ENCODE results near the gene PCDHB9. TPM values are rescaled to one million over a fixed set of nuclear protein-coding genes. Genes with fewer than 3 reads are reported as not detected.
"Not testable (repeated sequence)": the region's sequence is repeated elsewhere in the genome, so short reads cannot be mapped to it uniquely, and the experiment has no call there.

Gene PCDHB9
- total and polyA plus RNA-seq, 2 donors (not counting 1 experiment from before 2014, with no cell fraction given) = 0.12 TPM

DNA sequence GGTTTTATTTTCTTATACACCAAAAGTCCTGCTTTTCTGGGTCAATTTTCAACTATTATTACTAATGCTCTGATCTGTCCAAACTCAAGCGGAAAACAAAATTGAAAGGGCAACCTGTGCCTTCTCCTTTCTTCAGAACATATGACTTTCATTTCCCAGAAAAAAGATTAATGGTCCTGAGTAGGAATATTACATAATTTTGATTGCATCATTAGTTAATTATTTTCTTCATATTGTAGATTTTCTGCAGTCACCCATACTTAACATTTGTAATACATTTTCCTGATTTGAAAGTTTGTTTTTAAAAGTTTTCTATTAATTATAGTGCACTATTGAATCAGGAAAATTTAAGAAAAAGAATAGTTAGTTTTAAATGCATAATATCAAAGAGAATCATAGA is 11.0 kb upstream of the PCDHB9 start:
- peaks cover 2% of the 10 kb centered on the region for H3K4me1 Mint-ChIP-seq
- TF ChIP-seq CTCF (IDR thresholded peaks at IDR 0.05) = no peak
- no peak for TF ChIP-seq EZH2 (IDR thresholded peaks at IDR 0.05; ENCODE audit: borderline replicate concordance, insufficient read depth, low read depth, low read length, poor library complexity, severe bottlenecking)
- intact Hi-C loops (cut with micrococcal nuclease) = no loop called here
- peaks cover 2 to 33% (median 3%) of the 10 kb centered on the region in 3 donors for H3K9me3 ChIP-seq (ENCODE audit: control extremely low read depth in 1 of 3, control insufficient read depth in 2 of 3, insufficient read depth in 1 of 3, low read length in 2 of 3)
- DNase-seq = no peak
- no peaks in the 10 kb centered on the region for H4K20me1 ChIP-seq (ENCODE audit: control insufficient read depth, insufficient read depth, low read length, poor library complexity, severe bottlenecking)
- H3K27me3 Mint-ChIP-seq = no peaks in the 10 kb centered on the region
- no peak overlapping the region for H3K27ac Mint-ChIP-seq
- no peak overlapping the region for H3K4me3 Mint-ChIP-seq
- H3K9ac ChIP-seq (ENCODE audit: low read length) = no peak overlapping the region
- ChIA-PET POLR2A (no interaction called here), CTCF (no interaction called here)
- no CpG with 5 or more reads among the region's 1 CpG for WGBS (ENCODE audit: insufficient coverage)
- no peak overlapping the region for H3K27ac ChIP-seq (ENCODE audit: low read length in 2 of 2)
- ATAC-seq (ENCODE audit: low read depth) = no peak
- no peak overlapping the region for H3K4me3 ChIP-seq (ENCODE audit: control extremely low read depth in 1 of 5, extremely low read depth in 1 of 5, insufficient read depth in 1 of 5, low read depth in 2 of 5, low read length in 4 of 5)
- H2AFZ ChIP-seq (ENCODE audit: insufficient read depth, low read depth, low read length, poor library complexity, severe bottlenecking) = no peak overlapping the region
- H3K4me2 ChIP-seq (replicated peaks; ENCODE audit: low read depth, low read length, poor library complexity, severe bottlenecking) = no peak overlapping the region
- H3K4me1 ChIP-seq (ENCODE audit: control insufficient read depth in 2 of 2, insufficient read depth in 2 of 2, low read length in 2 of 2) = peaks cover 0 to 4% of the 10 kb centered on the region in 2 donors
- peaks cover 0 to 5% (median 0%) of the 10 kb centered on the region in 4 experiments for H3K27me3 ChIP-seq (replicated peaks in 1 of 4; ENCODE audit: control extremely low read depth in 1 of 4, control insufficient read depth in 3 of 4, insufficient read depth in 4 of 4, low read length in 3 of 4)
- H3K9me3 Mint-ChIP-seq (ENCODE audit: insufficient read depth) = peaks cover 2% of the 10 kb centered on the region
- H3K36me3 ChIP-seq (replicated peaks in 1 of 2; ENCODE audit: control extremely low read depth in 1 of 2, control insufficient read depth in 1 of 2, extremely low read depth in 1 of 2, insufficient read depth in 2 of 2, low read length in 1 of 2) = no peaks in the 10 kb centered on the region
- H3K79me2 ChIP-seq (ENCODE audit: control insufficient read depth, insufficient read depth, low read length) = no peaks in the 10 kb centered on the region

- H3K4me1 Mint-ChIP-seq; H2AFZ ChIP-seq (ENCODE audit: insufficient read depth, low read depth, low read length, poor library complexity, severe bottlenecking); H3K27ac ChIP-seq (ENCODE audit: low read length in 2 of 2); H3K4me3 Mint-ChIP-seq; H3K9me3 Mint-ChIP-seq (ENCODE audit: insufficient read depth); ATAC-seq (ENCODE audit: low read depth); H3K9ac ChIP-seq (ENCODE audit: low read length); H4K20me1 ChIP-seq (ENCODE audit: control insufficient read depth, insufficient read depth, low read length, poor library complexity, severe bottlenecking); H3K36me3 ChIP-seq (replicated peaks in 1 of 2; ENCODE audit: control extremely low read depth in 1 of 2, control insufficient read depth in 1 of 2, extremely low read depth in 1 of 2, insufficient read depth in 2 of 2, low read length in 1 of 2); H3K4me1 ChIP-seq (ENCODE audit: control insufficient read depth in 2 of 2, insufficient read depth in 2 of 2, low read length in 2 of 2); H3K4me3 ChIP-seq (ENCODE audit: control extremely low read depth in 1 of 5, extremely low read depth in 1 of 5, insufficient read depth in 1 of 5, low read depth in 2 of 5, low read length in 4 of 5); intact Hi-C loops (cut with micrococcal nuclease); DNase-seq; H3K79me2 ChIP-seq (ENCODE audit: control insufficient read depth, insufficient read depth, low read length); H3K4me2 ChIP-seq (replicated peaks; ENCODE audit: low read depth, low read length, poor library complexity, severe bottlenecking); POLR2A ChIA-PET; H3K27ac Mint-ChIP-seq: not testable (repeated sequence)
- peaks cover 2 to 36% (median 3%) of the 10 kb centered on the region in 3 donors for H3K9me3 ChIP-seq (ENCODE audit: control extremely low read depth in 1 of 3, control insufficient read depth in 2 of 3, insufficient read depth in 1 of 3, low read length in 2 of 3)
- H3K27me3 Mint-ChIP-seq = peaks cover 15% of the 10 kb centered on the region
- CTCF ChIA-PET = interaction anchor here (1.0 kb wide), 1 partner anchor 243 kb away, joined by 3 read pairs; the partner anchor contains the start of gene PCDHGA11
- H3K27me3 ChIP-seq (replicated peaks in 1 of 4; ENCODE audit: control extremely low read depth in 1 of 4, control insufficient read depth in 3 of 4, insufficient read depth in 4 of 4, low read length in 3 of 4) = peaks cover 0 to 11% (median 5%) of the 10 kb centered on the region in 4 experiments
- 41% methylated on average over 6 of the region's 18 CpGs for WGBS (ENCODE audit: insufficient coverage)
Measured at GRCh38 chr5:141177577-141178191, 9.3 kb upstream of the PCDHB9 start, which contains the start of gene PCDHB8. TSS of gene PCDHB8 (plus strand) at chr5:141177790. CDS start at chr5:141178035, 245 bp downstream.

GRCh38 chr5:141179371-141179770 is 7.6 kb upstream of the PCDHB9 start:
- H3K4me3 Mint-ChIP-seq; H3K36me3 ChIP-seq (replicated peaks in 1 of 2; ENCODE audit: control extremely low read depth in 1 of 2, control insufficient read depth in 1 of 2, extremely low read depth in 1 of 2, insufficient read depth in 2 of 2, low read length in 1 of 2); H3K27ac ChIP-seq (ENCODE audit: low read length in 2 of 2); H3K4me3 ChIP-seq (ENCODE audit: control extremely low read depth in 1 of 5, extremely low read depth in 1 of 5, insufficient read depth in 1 of 5, low read depth in 2 of 5, low read length in 4 of 5); DNase-seq; H3K9ac ChIP-seq (ENCODE audit: low read length); H3K4me1 Mint-ChIP-seq; POLR2A ChIA-PET; H3K27ac Mint-ChIP-seq; H3K4me1 ChIP-seq (ENCODE audit: control insufficient read depth in 2 of 2, insufficient read depth in 2 of 2, low read length in 2 of 2); H3K79me2 ChIP-seq (ENCODE audit: control insufficient read depth, insufficient read depth, low read length); H2AFZ ChIP-seq (ENCODE audit: insufficient read depth, low read depth, low read length, poor library complexity, severe bottlenecking); ATAC-seq (ENCODE audit: low read depth); H4K20me1 ChIP-seq (ENCODE audit: control insufficient read depth, insufficient read depth, low read length, poor library complexity, severe bottlenecking); H3K4me2 ChIP-seq (replicated peaks; ENCODE audit: low read depth, low read length, poor library complexity, severe bottlenecking); intact Hi-C loops (cut with micrococcal nuclease); H3K9me3 Mint-ChIP-seq (ENCODE audit: insufficient read depth); CTCF ChIA-PET: not testable (repeated sequence)
- Histone ChIP-seq H3K9me3 (ENCODE audit: control extremely low read depth in 1 of 3, control insufficient read depth in 2 of 3, insufficient read depth in 1 of 3, low read length in 2 of 3) (peaks cover 2 to 36% (median 5%) of the 10 kb centered on the region in 3 donors), H3K27me3 (replicated peaks in 1 of 4; ENCODE audit: control extremely low read depth in 1 of 4, control insufficient read depth in 3 of 4, insufficient read depth in 4 of 4, low read length in 3 of 4) (peaks cover 0 to 12% (median 8%) of the 10 kb centered on the region in 4 experiments)
- 51% methylated on average over 6 of the region's 39 CpGs for WGBS (ENCODE audit: insufficient coverage)
- H3K27me3 Mint-ChIP-seq = peaks cover 24% of the 10 kb centered on the region

Data from B cell (primary cell).